Measurements from ENCODE around the gene SYNE2.

- TF ChIP-seq CTCF (IDR thresholded peaks at IDR 0.05) (no peak), EP300 (IDR thresholded peaks at IDR 0.05) (no peak)
Observed at GRCh38 chr14:63899953-63900352, 47.1 kb downstream of the SYNE2 start.
